ENCODE results near the gene KIAA1549.

- TF ChIP-seq CTCF (IDR thresholded peaks at IDR 0.05) (no peak), POLR2A (IDR thresholded peaks at IDR 0.05) (no peak)
Measured at GRCh38 chr7:138829335-138829734, 151.9 kb downstream of the KIAA1549 start.

All from testis (tissue), 2 donors.